Skin epidermis (tissue), 12 donors: Measurements from ENCODE around the gene GET3.

Experiments used
- H3K27ac ChIP-seq, 21 experiments: fragments of 200-600 bp; sonication (generic) in 11 of 21; one replicate each; pipeline ENCODE4 v1.5.0; 2020; ENCODE audit warnings: mild to moderate bottlenecking in 3 of 21, inconsistent platforms in 2 of 21, moderate library complexity in 2 of 21
- H3K4me3 ChIP-seq, 7 experiments: fragments of 200-600 bp; sonication (generic) in 2 of 7; one replicate each; pipeline ENCODE4 v1.5.0; 2020; ENCODE audit warnings: inconsistent platforms in 2 of 7, mild to moderate bottlenecking in 2 of 7, moderate library complexity in 1 of 7

The GET3 gene

GRCh38 chr19:12748489-12748888 lies 11.2 kb downstream of the GET3 start:
- Histone ChIP-seq H3K27ac (no peak overlapping the region), H3K4me3 (no peak overlapping the region)

GRCh38 chr19:12749938-12750521 lies 12.7 kb downstream of the GET3 start:
- Histone ChIP-seq H3K27ac (peak overlapping the region in 9 of 21 experiments; percentile 1 to 73 (median 35)), H3K4me3 (no peak overlapping the region)

GRCh38 chr19:12750851-12751250 lies 13.6 kb downstream of the GET3 start:
- peak overlapping the region in 4 of 21 experiments; percentile 35 to 62 (median 52) for H3K27ac ChIP-seq
- no peak overlapping the region for H3K4me3 ChIP-seq

- Histone ChIP-seq H3K4me3 (no peak within 1 kb of the TSS), H3K27ac (peak within 1 kb of the TSS in 4 of 21 experiments; percentile 35 to 62 (median 52))
Observed at GRCh38 chr19:12751635-12752034, 14.3 kb downstream of the GET3 start, which contains the start of gene BEST2. BEST2 (plus strand) TSS chr19:12751791; CDS start chr19:12752593, 802 bp downstream.

- Histone ChIP-seq H3K27ac (no peak overlapping the region), H3K4me3 (no peak overlapping the region)
Observed at GRCh38 chr19:12752056-12752781, 14.9 kb downstream of the GET3 start.

- peak overlapping the region in 1 of 21 experiments; percentile 9 for H3K27ac ChIP-seq
- H3K4me3 ChIP-seq: no peak overlapping the region
Observed at GRCh38 chr19:12754465-12755196, 17.3 kb downstream of the GET3 start.

GRCh38 chr19:12756150-12756883 lies 19.0 kb downstream of the GET3 start:
- Histone ChIP-seq H3K4me3 (no peak overlapping the region), H3K27ac (no peak overlapping the region)

- H3K27ac ChIP-seq: peak overlapping the region in 3 of 21 experiments; percentile 13 to 73 (median 59)
- peak overlapping the region in 5 of 7 experiments; percentile 7 to 32 (median 18) for H3K4me3 ChIP-seq
Observed at GRCh38 chr19:12757544-12758274, 20.4 kb downstream of the GET3 start.

GRCh38 chr19:12759686-12760085 lies 22.4 kb downstream of the GET3 start:
- no peak overlapping the region for H3K4me3 ChIP-seq
- no peak overlapping the region for H3K27ac ChIP-seq

- no peak overlapping the region for H3K4me3 ChIP-seq
- H3K27ac ChIP-seq: no peak overlapping the region
Observed at GRCh38 chr19:12763100-12763499, 25.8 kb downstream of the GET3 start.

- no peak overlapping the region for H3K27ac ChIP-seq
- no peak overlapping the region for H3K4me3 ChIP-seq
Observed at GRCh38 chr19:12764698-12765097, 27.4 kb downstream of the GET3 start.

GRCh38 chr19:12766051-12766521 lies 28.8 kb downstream of the GET3 start:
- peak overlapping the region in 3 of 21 experiments; percentile 27 to 37 (median 33) for H3K27ac ChIP-seq
- H3K4me3 ChIP-seq: peak overlapping the region in 6 of 7 experiments; percentile 7 to 40 (median 34)

GRCh38 chr19:12767150-12767549 lies 29.9 kb downstream of the GET3 start:
- H3K27ac ChIP-seq: no peak overlapping the region

GRCh38 chr19:12767666-12768065 lies 30.4 kb downstream of the GET3 start:
- no peak overlapping the region for H3K27ac ChIP-seq
- no peak overlapping the region for H3K4me3 ChIP-seq

More at GRCh38 chr19:12767150-12767549, 29.9 kb downstream of the GET3 start:
- H3K4me3 ChIP-seq: no peak overlapping the region

GRCh38 chr19:12769689-12770088 lies 32.4 kb downstream of the GET3 start:
- H3K27ac ChIP-seq: peak overlapping the region in 2 of 21 experiments; percentile 0 to 16
- no peak overlapping the region for H3K4me3 ChIP-seq

GRCh38 chr19:12770922-12771321 lies 33.6 kb downstream of the GET3 start:
- no peak overlapping the region for H3K27ac ChIP-seq

GRCh38 chr19:12772323-12772722 lies 35.0 kb downstream of the GET3 start:
- H3K27ac ChIP-seq: peak overlapping the region in 2 of 21 experiments; percentile 37 to 47

More at GRCh38 chr19:12770922-12771321, 33.6 kb downstream of the GET3 start:
- H3K4me3 ChIP-seq: no peak overlapping the region

GRCh38 chr19:12773571-12773970 lies 36.3 kb downstream of the GET3 start:
- Histone ChIP-seq H3K4me3 (no peak overlapping the region), H3K27ac (peak overlapping the region in 1 of 21 experiments; percentile 94)

More at GRCh38 chr19:12772323-12772722, 35.0 kb downstream of the GET3 start:
- no peak overlapping the region for H3K4me3 ChIP-seq
